ENCODE results near the gene CEP72.

DNA sequence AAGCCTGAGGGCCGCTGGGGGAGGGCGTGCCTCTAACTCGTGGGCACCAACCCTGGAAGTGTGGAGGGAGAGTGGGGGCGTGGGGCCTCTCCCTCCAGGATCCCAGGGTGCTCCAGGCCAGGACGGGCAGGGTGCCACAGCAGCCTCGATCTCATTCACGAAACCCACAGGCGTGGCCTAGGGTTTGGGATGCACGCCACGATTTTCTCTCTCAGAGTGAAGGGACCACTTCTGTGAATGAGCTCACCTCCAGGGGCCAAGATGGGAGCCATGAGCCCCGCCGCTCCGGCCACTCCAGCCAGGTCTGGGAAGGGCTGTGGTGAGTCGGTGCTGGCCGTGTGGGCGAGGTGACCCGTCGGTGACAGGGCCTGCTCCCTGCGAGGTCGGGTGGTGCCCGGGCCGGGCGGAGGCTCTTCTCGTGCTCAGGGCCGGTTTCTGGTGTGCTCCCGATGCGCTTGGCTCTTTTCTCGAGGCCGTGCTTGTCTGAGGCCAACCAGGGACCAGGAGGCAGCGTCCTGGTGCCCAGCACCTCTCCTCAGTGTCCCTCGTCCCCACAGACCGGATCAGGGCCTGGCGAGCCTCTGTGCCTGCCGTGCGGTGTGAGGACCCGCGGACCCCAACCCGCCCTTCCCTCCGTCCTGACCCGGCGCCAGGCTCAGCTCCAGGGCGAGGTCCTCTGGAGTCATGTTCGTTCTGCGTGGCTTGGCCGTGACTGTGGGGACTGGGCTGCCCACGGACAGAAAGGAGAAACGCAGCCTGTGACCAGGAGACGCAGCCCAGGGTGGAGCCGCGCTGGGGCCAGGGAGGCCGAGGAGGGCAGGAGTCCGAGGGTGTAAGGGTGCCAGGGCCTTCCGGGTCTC lies 50.0 kb downstream of the CEP72 start:
- no peak for TF ChIP-seq CTCF (optimal IDR thresholded peaks at IDR 0.05 in 1 of 3, IDR thresholded peaks at IDR 0.05 in 1 of 3, conservative IDR thresholded peaks at IDR 0.05 in 1 of 3; ENCODE audit: extremely low read depth in 1 of 3, insufficient read depth in 2 of 3, low read length in 3 of 3)
- TF ChIP-seq EZH2 (IDR thresholded peaks at IDR 0.05; ENCODE audit: low read length), result no peak

Data from keratinocyte (primary cell).